Mesothelial cell of epicardium (in vitro differentiated cells): ENCODE data around the gene VGF. TPM values are rescaled to one million over a fixed set of nuclear protein-coding genes. Genes with fewer than 3 reads are reported as not detected.
"Not testable (repeated sequence)": the region's sequence is repeated elsewhere in the genome, so short reads cannot be mapped to it uniquely, and the experiment has no call there.

ENCODE experiments used
- DNase-seq, 2 experiments: peaks; one replicate each; pipeline ENCODE4 v3.0.0; 2021; ENCODE audit warnings: low spot score in 2 of 2; ENCODE audit not compliant: unreplicated experiment in 2 of 2
- H3K27ac Mint-ChIP-seq: 2 replicates; pipeline ENCODE4 v1.8.0; 2021; ENCODE audit warnings: mixed read lengths
- H3K27me3 Mint-ChIP-seq: 2 replicates; pipeline ENCODE4 v1.8.0; 2021; ENCODE audit warnings: low read depth, mixed read lengths
- H3K36me3 Mint-ChIP-seq: 2 replicates; pipeline ENCODE4 v1.8.0; 2021; ENCODE audit warnings: mixed read lengths
- H3K4me1 Mint-ChIP-seq: 2 replicates; pipeline ENCODE4 v1.8.0; 2021; ENCODE audit warnings: mixed read lengths
- H3K4me3 Mint-ChIP-seq: 2 replicates; pipeline ENCODE4 v1.8.0; 2021; ENCODE audit warnings: mild to moderate bottlenecking, moderate library complexity, mixed read lengths
- H3K9me3 Mint-ChIP-seq: 2 replicates; pipeline ENCODE4 v1.8.0; 2021; ENCODE audit warnings: mixed read lengths
- total RNA-seq: library from RNA; stranded (reverse); gene quantifications from 3 replicates; pipeline ENCODE4 v1.2.1, GENCODE V29; 2021
- TF ChIP-seq, protein P1 (sequence below): fragments of 200-600 bp; sonication (generic); IDR thresholded peaks from one replicate; pipeline ENCODE4 v1.5.0; 2021; ENCODE audit warnings: antibody characterized with exemption; ENCODE audit not compliant: unreplicated experiment

Gene VGF
- total RNA-seq, 1 donor from 2014 or later: 0.36 TPM

DNA sequence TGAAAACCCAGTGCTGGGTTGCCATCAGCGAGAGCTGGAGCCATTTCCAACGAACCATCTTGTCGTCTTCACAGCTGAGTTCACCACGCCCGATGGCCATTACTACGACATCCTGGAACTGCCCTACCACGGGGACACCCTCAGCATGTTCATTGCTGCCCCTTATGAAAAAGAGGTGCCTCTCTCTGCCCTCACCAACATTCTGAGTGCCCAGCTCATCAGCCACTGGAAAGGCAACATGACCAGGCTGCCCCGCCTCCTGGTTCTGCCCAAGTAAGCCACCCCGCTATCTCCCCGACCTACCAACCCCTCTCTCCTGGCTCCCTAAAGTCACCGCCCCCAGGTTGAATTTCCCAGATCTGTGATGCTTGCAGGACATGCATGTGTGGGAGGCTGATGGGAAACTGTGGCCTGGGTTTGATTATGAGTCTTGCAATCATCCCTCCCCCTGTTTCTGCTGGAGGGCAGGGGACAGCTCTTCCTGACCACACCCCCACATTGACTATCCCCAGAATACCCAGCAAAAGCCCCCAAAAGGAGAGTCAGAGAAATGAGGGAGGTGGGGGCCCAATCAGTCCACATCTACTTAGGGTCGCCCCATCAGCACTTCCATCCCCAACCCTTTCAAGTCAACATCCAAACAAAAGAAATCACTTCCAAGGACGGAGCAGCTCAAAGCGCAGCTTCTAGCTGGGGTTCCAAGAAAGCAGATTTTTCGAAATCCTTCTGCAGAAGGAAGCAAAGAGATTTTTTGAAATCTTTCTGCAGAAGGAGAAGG is 31.6 kb downstream of the VGF start:
- no peaks in the 10 kb centered on the region for H3K27me3 Mint-ChIP-seq
- no peak overlapping the region for H3K4me3 Mint-ChIP-seq
- peaks cover 3% of the 10 kb centered on the region for H3K36me3 Mint-ChIP-seq
- peaks cover 19% of the 10 kb centered on the region for H3K4me1 Mint-ChIP-seq
- peak overlapping the region; percentile 44 for H3K27ac Mint-ChIP-seq
- TF ChIP-seq, protein P1, sequence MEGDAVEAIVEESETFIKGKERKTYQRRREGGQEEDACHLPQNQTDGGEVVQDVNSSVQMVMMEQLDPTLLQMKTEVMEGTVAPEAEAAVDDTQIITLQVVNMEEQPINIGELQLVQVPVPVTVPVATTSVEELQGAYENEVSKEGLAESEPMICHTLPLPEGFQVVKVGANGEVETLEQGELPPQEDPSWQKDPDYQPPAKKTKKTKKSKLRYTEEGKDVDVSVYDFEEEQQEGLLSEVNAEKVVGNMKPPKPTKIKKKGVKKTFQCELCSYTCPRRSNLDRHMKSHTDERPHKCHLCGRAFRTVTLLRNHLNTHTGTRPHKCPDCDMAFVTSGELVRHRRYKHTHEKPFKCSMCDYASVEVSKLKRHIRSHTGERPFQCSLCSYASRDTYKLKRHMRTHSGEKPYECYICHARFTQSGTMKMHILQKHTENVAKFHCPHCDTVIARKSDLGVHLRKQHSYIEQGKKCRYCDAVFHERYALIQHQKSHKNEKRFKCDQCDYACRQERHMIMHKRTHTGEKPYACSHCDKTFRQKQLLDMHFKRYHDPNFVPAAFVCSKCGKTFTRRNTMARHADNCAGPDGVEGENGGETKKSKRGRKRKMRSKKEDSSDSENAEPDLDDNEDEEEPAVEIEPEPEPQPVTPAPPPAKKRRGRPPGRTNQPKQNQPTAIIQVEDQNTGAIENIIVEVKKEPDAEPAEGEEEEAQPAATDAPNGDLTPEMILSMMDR: no peak
- no peak for DNase-seq
- no peaks in the 10 kb centered on the region for H3K9me3 Mint-ChIP-seq

DNA sequence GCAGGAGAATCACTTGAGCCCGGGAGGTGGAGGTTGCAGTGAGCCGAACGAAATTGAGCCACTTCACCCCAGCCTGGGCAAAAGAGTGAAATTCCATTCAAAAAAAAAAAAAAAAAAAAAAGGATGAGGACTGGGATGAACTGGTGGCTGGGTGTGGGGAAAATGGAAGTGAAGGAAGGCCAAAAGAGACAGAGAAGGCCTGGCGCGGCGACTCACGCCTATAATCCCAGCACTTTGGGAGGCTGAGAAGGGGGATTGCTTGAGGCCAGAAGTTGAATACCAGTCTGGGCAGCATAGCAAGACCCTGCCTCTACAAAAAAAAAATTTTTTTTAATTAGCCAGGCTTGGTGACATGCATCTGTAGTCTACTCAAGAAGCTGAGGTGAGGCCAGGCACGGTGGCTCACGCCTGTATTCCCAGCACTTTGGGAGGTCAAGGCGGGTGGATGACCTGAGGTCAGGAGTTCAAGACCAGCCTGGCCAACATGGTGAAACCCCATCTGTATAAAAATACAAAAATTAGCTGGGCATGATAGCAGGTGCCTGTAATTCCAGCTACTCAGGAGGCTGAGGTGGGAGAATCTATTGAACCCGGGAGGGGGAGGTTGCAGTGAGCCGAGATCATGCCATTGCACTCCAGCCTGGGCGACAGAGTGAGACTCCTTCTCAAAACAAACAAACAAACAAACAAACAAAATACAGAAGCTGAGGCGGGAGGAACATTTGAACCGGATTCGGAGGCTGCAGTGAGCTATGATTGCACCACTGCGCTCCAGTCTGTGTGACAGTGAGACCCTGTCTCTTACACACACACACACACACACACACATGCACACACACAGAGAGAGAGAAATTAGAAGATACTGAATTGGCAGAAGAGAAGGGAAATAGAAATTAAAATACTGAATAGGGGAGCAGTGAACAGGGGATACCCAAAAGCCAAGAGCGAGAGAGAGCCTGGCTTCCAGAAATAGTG is 32.5 kb downstream of the VGF start:
- H3K9me3 Mint-ChIP-seq, H3K36me3 Mint-ChIP-seq, DNase-seq, H3K27me3 Mint-ChIP-seq, H3K4me3 Mint-ChIP-seq, H3K27ac Mint-ChIP-seq: not testable (repeated sequence)
- H3K4me1 Mint-ChIP-seq: peaks cover 16% of the 10 kb centered on the region

DNA sequence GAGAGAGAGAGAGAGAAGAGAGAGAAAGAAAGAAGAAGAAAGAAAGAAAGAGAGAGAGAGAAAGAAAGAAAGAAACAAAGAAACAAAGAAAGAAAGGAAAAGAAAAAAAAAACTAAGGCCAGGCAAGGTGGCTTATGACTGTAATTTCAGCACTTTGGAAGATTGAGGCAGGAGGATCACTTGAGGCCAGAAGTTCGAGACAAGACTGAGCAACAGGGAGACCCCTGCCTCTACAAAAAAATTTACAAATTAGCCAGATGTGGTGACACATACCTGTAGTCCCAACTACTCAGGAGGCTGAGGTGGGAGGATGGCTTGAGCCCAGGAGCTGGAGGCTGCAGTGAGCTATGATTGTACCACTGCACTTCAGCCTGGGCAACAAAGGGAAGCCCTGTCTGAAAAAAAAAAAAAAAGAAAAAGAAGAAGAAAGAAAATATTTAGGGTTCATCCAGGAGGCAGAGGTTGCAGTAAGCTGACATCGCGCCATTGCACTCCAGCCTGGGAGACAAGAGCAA is 35.7 kb downstream of the VGF start:
- Mint-ChIP-seq H3K4me3 (no peak overlapping the region), H3K27ac (no peak overlapping the region), H3K9me3 (peaks cover 3% of the 10 kb centered on the region)

DNA sequence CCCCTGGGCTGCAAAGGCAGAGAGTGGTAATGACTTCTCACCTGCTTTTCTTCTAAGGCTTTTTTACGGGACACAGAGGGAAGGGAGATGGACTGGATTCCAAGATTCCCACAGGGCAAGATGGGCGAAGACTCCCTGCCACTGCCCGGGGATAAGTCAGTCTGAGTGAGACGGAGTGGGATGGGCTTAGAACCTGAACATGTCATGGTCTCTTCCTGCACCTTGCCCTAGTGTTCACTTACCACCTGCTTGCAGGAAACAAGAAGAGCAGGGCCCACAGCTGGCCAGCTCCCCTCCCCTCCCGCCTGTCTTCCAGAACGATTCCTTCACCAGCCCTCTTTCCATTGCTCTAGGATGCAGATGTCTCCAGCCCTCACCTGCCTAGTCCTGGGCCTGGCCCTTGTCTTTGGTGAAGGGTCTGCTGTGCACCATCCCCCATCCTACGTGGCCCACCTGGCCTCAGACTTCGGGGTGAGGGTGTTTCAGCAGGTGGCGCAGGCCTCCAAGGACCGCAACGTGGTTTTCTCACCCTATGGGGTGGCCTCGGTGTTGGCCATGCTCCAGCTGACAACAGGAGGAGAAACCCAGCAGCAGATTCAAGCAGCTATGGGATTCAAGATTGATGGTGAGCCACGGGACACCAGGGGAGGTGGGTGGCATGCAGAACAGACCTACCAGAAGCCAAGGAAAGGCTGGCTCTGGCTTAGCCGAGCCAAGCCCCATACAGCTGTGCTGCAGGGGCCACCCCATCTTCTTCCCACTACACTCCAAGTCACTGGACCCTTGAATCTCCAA is 37.1 kb downstream of the VGF start:
- Mint-ChIP-seq H3K36me3 (peaks cover 3% of the 10 kb centered on the region), H3K27ac (no peak overlapping the region), H3K4me3 (no peak overlapping the region), H3K27me3 (no peaks in the 10 kb centered on the region), H3K4me1 (peaks cover 31% of the 10 kb centered on the region), H3K9me3 (peaks cover 3% of the 10 kb centered on the region)
- DNase-seq: no peak
- TF ChIP-seq, protein P1: no peak

More for the DNA sequence above, 35.7 kb downstream of the VGF start:
- peaks cover 39% of the 10 kb centered on the region for H3K4me1 Mint-ChIP-seq
- H3K36me3 Mint-ChIP-seq: peaks cover 3% of the 10 kb centered on the region
- TF ChIP-seq, protein P1: no peak
- H3K27me3 Mint-ChIP-seq: no peaks in the 10 kb centered on the region
- no peak for DNase-seq

DNA sequence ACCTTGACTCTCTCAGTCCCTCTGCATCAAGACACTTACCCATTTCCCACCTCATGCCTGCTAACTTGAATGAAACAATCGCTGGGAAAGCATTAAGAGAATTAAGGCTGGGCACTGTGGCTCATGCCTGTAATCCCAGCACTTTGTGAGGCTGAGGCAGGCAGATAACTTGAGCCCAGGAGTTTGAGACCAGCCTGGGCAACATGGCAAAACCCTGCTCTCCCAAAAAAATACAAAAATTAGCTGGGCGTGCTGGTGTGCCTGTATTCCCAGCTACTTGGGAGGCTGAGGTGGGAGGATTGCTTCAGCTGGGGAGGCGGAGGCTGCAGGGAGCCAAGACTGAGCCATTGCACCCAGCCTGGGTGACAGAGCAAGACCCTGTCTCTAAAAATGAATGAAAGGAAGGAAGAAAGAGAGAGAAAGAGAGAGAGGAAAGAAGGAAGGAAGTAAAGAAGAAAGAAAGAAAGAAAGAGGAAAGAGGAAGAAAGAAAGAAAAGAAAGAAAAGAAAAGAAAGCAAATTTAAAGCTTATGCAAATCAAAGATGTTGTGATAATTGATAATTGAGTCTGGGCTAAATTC is 37.8 kb downstream of the VGF start:
- peaks cover 3% of the 10 kb centered on the region for H3K9me3 Mint-ChIP-seq
- no peak for DNase-seq
- H3K4me3 Mint-ChIP-seq: peak overlapping the region; percentile 61
- peak overlapping the region; percentile 90 for H3K27ac Mint-ChIP-seq
- no peaks in the 10 kb centered on the region for H3K27me3 Mint-ChIP-seq
- peaks cover 3% of the 10 kb centered on the region for H3K36me3 Mint-ChIP-seq
- TF ChIP-seq, protein P1: no peak
- peaks cover 32% of the 10 kb centered on the region for H3K4me1 Mint-ChIP-seq
